Neural crest cell (in vitro differentiated cells): ENCODE measurements around the gene DARS1. TPM values are rescaled to one million over a fixed set of nuclear protein-coding genes. Genes with fewer than 3 reads are reported as not detected.
"Not testable (repeated sequence)": the region's sequence is repeated elsewhere in the genome, so short reads cannot be mapped to it uniquely, and the experiment has no call there.

Source experiments
- DNase-seq: peaks from one replicate; pipeline ENCODE4 v3.0.0; 2021; ENCODE audit warnings: low read depth, mixed read lengths, low spot score
- H3K27ac Mint-ChIP-seq: one replicate; pipeline ENCODE4 v1.8.0; 2021; ENCODE audit warnings: mild to moderate bottlenecking, mixed read lengths; ENCODE audit not compliant: unreplicated experiment
- H3K27me3 Mint-ChIP-seq: 2 replicates; pipeline ENCODE4 v1.8.0; 2021; ENCODE audit warnings: low read depth, mild to moderate bottlenecking, mixed read lengths
- H3K36me3 Mint-ChIP-seq: 2 replicates; pipeline ENCODE4 v1.8.0; 2021; ENCODE audit warnings: low read depth, mild to moderate bottlenecking, mixed read lengths
- H3K4me1 Mint-ChIP-seq: 2 replicates; pipeline ENCODE4 v1.8.0; 2021; ENCODE audit warnings: mixed read lengths
- H3K4me3 Mint-ChIP-seq: one replicate; pipeline ENCODE4 v1.8.0; 2021; ENCODE audit warnings: mild to moderate bottlenecking, mixed read lengths
- H3K9me3 Mint-ChIP-seq: 2 replicates; pipeline ENCODE4 v1.8.0; 2021; ENCODE audit warnings: mixed read lengths
- CTCF ChIP-seq: fragments of 200-600 bp; sonication (generic); conservative IDR thresholded peaks from 2 replicates; pipeline ENCODE4 v1.5.0; 2021; ENCODE audit warnings: antibody characterized with exemption, mild to moderate bottlenecking
- total RNA-seq: library from RNA; stranded (reverse); gene quantifications from 2 replicates; pipeline ENCODE4 v1.2.1, GENCODE V29; 2021

Gene DARS1
- total RNA-seq, 1 donor from 2014 or later, result 73.8 TPM

DNA sequence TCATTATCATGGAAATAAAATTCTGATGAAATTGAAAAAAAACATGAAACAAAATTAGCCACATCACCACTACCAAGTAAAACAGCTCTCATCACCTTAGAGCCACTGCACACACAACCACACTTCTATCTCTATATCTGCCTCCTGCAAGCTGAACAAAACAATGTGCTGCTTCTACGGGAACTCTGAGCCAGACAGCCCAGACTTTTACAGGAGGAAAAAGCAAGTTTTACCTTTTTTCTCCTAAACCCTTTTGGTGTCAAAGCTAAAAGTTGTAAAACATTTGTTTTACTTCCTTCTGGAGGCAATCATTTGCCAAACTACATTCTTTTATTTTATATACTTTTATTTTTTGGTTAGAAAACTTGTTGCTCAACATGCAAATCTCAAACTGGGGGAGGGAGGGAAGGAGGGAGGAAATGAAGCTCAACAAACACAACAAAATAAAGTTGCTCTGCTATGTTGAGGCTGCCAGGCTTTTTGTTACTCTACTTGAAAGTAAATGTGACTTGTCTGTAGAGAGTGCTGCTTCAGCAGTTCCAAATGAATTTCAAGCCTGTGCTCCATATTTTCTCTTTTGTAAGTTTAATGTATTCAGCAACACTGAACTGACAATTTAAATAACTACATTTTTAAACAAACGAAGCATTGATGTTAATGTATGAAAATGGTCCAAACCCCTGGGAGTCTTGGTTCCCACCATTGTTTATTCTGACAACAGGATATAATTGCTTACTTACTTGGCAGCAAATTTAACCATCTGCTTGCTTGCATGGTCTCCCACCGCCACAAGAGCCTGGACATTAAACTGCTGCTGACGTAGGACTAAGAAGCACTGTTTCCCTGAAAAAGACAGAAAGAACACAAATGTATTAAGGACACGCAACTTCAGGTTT, 24.5 kb downstream of the DARS1 start:
- Mint-ChIP-seq H3K27me3 (no peaks in the 10 kb centered on the region), H3K4me1 (peaks cover 40% of the 10 kb centered on the region), H3K36me3 (peaks cover 9% of the 10 kb centered on the region), H3K27ac (peak overlapping the region; percentile 54), H3K9me3 (no peaks in the 10 kb centered on the region), H3K4me3 (no peak overlapping the region)
- no peak for DNase-seq
- TF ChIP-seq CTCF, result no peak

DNA sequence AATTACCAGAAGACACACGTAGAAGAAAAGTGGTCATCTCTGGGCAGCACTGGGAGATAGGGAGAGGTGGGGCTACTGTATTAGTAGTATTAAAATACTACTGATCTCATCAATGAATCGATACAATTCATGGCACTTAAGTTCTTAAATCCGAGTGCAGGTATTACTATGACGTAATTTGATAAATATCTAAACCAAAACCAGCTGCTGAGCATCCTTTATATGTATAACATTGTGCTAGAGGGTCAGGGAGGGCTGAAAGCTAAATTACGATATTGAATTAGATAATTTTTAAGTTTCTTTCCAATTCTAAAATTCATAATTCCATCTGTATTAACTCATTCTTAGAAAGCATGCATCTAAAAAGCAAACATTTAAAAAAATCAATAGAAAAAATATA, 25.3 kb downstream of the DARS1 start:
- no peak for TF ChIP-seq CTCF
- Mint-ChIP-seq H3K27ac (no peak overlapping the region), H3K4me1 (peaks cover 40% of the 10 kb centered on the region), H3K36me3 (peaks cover 11% of the 10 kb centered on the region), H3K9me3 (no peaks in the 10 kb centered on the region), H3K27me3 (no peaks in the 10 kb centered on the region), H3K4me3 (no peak overlapping the region)
- no peak for DNase-seq

- H3K4me1 Mint-ChIP-seq, result peaks cover 40% of the 10 kb centered on the region
- H3K27me3 Mint-ChIP-seq, DNase-seq, H3K4me3 Mint-ChIP-seq, H3K27ac Mint-ChIP-seq, H3K9me3 Mint-ChIP-seq: not testable (repeated sequence)
- H3K36me3 Mint-ChIP-seq, result peaks cover 11% of the 10 kb centered on the region
Measured at GRCh38 chr2:135958927-135959326, 26.5 kb downstream of the DARS1 start.

DNA sequence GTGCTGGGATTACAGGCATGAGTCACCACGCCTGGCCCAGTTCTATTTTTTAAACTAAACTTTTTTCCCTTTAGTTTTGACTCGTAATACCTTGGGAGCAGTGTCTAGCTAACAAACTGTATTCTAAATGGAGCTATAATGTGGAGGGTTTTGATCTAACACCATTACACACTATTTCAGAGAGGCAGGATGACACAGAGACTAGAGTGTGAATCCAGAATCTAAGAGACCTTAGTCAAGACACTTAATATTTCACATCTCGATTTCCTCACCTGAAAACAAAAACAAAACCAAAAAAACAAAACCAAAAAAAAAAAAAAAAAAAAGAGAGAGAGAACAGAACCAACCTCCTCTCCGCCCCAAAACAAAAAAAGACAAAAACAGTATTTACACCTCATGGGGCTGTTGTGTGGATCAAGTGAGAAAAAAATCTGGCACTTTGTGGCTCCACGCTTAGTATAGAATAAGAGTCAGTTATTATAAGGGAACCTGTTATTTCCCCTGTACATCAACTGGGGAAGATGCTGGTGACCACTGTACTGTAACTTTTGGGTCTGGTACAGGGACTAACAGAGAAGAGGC, 31.3 kb downstream of the DARS1 start:
- Mint-ChIP-seq H3K36me3 (peaks cover 25% of the 10 kb centered on the region), H3K4me1 (peaks cover 6% of the 10 kb centered on the region), H3K27ac (no peak overlapping the region), H3K27me3 (no peaks in the 10 kb centered on the region), H3K4me3 (no peak overlapping the region), H3K9me3 (peaks cover 6% of the 10 kb centered on the region)
- no peak for TF ChIP-seq CTCF
- no peak for DNase-seq

DNA sequence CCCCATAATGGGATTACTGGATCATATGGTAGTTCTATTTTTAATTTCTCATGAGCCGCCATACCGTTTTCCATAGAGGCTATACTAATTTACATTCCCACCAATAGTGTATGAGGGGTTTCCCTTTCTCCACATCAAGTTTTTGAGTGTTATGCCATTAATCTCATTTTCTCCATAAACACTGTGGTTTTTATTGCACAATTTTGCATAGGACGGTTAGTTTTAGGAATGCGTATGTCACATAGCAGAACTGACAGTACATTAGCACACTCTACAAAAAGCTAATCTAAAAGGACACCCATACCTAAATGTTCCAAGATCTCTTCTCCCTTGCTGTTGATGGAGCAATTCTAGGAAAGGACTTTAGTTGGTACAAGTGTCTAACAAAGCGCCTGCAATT, 32.5 kb downstream of the DARS1 start:
- DNase-seq, result no peak
- Mint-ChIP-seq H3K27ac (no peak overlapping the region), H3K4me1 (peaks cover 6% of the 10 kb centered on the region), H3K36me3 (peaks cover 23% of the 10 kb centered on the region), H3K4me3 (no peak overlapping the region), H3K27me3 (no peaks in the 10 kb centered on the region), H3K9me3 (peaks cover 6% of the 10 kb centered on the region)
- no peak for TF ChIP-seq CTCF

DNA sequence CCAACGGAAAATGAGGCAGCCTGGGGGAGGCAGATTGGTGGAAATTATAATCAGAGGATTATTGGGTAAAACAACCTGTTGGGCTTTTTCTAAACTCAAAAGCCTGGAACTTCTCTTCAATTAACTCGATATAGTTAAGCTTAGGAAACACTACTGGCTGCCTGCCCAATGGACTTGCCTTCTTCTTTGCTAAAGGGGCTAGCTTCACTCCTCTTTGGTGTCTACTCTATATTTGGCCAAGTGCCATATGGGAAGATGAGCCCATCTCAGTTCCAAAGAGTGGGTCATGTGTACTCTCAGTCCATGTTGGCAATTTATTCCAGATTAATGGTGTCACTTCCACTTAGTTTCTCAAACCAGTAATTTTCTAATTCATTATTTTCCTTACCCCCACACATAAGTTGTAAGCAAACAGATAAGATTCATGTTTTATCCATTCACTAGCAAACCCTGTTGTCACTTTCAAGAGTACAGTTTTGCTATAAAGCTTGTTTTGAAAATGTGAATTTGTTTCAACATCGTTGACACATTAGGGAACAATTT, 34.3 kb downstream of the DARS1 start:
- Mint-ChIP-seq H3K27me3 (no peaks in the 10 kb centered on the region), H3K4me1 (peaks cover 3% of the 10 kb centered on the region), H3K36me3 (peaks cover 20% of the 10 kb centered on the region), H3K27ac (no peak overlapping the region), H3K9me3 (peaks cover 6% of the 10 kb centered on the region), H3K4me3 (no peak overlapping the region)
- no peak for TF ChIP-seq CTCF
- DNase-seq, result no peak
